OCI-LY7 (cell line): ENCODE data around the gene URGCP.

Source experiments
- CTCF ChIP-seq: fragments of 200-600 bp; sonication (generic); conservative IDR thresholded peaks from 2 replicates; pipeline ENCODE4 v1.5.1; 2014; ENCODE audit warnings: mild to moderate bottlenecking, antibody characterized with exemption, low read length, moderate library complexity, mixed read lengths
- EZH2phosphoT487 ChIP-seq: fragments of 200-600 bp; sonication (generic); IDR thresholded peaks from 2 replicates; pipeline ENCODE4 v1.6.1; 2018; ENCODE audit warnings: low read depth, borderline replicate concordance, mild to moderate bottlenecking, mixed run types, antibody characterized with exemption, low read length, moderate library complexity, mixed read lengths

- TF ChIP-seq CTCF, result no peak
- no peak for TF ChIP-seq EZH2phosphoT487
Observed at GRCh38 chr7:43869867-43870240, 36.5 kb downstream of the URGCP start.
